GM21576 (cell line): Measurements from ENCODE around the gene ATG12.
"Not testable (repeated sequence)": the region's sequence is repeated elsewhere in the genome, so short reads cannot be mapped to it uniquely, and the experiment has no call there.

Experiments
- ATAC-seq: cut with Tn5 transposase; IDR thresholded peaks from one replicate; pipeline ENCODE4 v1.9.1; 2021; ENCODE audit warnings: mild to moderate bottlenecking, moderate library complexity; ENCODE audit not compliant: unreplicated experiment

ATG12 gene

DNA sequence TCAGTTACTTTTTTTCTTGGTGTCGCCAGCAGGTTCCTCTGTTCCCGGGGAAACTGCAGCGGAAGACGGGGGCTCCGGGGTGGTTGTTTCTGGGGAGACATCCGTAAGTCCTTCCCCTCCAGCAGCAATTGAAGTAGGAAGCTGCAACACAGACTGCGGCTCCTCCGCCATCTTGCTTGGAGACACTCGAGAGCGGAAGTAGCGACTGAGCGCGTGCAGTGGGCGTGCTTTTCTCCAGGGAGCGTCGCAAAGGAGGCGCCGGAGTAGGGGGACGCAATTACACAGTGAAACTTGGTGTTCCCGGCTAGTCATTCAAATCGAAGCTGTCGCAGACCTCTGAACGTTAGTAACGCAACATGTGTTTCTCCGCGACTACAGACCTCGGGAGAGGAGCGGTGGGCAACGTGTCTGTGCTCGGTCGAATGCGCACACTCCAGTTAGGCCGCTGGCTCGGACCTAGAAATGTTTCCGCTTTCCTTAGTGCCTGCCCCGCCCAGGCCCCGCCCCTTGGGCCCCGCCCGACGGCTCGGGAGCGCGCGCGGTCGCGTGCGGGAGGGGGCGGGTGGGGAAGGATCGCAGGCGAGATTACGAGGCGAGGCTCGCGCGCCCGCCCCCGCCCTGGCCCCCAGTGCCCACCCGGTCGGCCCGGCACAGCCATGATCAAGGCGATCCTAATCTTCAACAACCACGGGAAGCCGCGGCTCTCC, at the start of gene ATG12, which contains the start of gene AP3S1:
Gene ATG12 (minus strand): TSS at position 184 of the 707 bp plus-strand sequence. CDS start 13 bp downstream, at position 171.
Gene AP3S1 (plus strand): TSS at position 554 of the 707 bp plus-strand sequence. CDS start 103 bp downstream, at position 657.
- peak; percentile 81 for ATAC-seq

DNA sequence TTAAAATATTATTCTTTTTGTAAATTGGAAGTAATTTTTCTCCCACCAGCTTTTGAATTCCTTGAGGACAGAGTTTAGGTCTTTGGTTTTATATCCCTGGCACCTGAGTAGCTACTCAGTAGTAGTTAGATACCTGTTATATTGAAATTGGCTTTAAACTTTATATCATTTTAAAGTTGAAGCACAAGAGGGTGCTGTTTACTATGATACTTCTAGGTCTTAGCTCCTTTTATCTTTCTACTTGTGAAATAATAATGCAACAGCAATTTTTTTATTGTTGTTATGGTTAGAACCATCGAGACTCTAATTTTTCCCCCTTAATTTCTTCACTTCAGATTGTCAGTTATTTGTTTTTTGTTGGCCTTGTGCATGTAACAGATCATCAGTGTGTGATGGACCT, 46.7 kb upstream of the ATG12 start:
- no peak for ATAC-seq

DNA sequence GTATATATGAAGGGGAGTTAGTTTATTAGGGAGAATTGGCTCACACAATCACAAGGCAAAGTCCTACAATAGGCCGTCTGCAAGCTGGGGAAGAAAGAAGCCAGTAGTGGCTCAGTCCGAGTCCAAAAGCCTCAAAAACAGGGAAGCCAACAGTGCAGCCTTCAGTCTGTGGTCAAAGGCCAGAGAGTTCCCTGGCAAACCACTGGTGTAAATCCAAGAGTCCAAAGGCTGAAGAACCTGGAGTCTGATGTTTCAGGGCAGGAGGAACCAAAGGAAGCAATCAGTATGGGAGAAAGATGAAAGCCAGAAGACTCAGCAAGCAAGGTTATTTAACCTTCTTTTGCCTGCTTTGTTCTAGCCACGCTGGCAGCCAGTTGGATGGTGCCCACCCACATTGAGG, 43.8 kb upstream of the ATG12 start:
- not testable (repeated sequence) for ATAC-seq

DNA sequence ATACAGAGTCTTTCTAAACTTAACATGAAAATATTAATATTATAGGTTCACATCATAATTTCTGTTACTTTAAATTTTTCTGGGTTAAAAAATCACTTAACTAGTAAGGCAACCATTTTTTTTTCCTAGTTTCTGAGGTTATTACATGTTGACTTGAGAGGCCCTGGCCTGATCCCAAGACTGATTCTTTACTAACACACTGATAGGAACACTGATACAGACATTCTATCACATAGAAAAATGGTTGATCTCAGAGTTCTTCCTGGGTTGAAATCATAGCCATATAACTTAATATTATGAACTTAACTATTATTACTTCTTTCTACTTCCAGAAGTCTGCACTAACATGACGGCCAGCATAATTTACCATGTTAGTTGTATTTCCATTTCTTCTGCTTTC, 43.3 kb upstream of the ATG12 start:
- no peak for ATAC-seq

DNA sequence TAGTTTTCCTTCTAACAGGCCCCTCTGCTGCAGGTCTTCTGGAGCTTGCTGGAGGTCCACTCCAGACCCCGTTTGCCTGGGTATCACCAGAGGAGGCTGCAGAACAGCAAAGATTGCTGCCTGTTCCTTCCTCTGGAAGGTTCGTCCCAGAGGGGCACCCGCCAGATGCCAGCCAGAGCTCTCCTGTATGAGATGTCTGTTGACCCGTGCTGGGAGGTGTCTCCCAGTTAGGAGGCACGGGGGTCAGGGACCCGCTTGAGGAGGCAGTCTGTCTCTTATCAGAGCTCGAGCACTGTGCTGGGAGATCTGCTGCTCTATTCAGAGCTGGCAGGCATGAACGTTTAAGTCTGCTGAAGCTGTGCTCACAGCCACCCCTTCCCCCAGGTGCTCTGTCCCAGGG, 41.1 kb upstream of the ATG12 start:
- ATAC-seq: not testable (repeated sequence)

DNA sequence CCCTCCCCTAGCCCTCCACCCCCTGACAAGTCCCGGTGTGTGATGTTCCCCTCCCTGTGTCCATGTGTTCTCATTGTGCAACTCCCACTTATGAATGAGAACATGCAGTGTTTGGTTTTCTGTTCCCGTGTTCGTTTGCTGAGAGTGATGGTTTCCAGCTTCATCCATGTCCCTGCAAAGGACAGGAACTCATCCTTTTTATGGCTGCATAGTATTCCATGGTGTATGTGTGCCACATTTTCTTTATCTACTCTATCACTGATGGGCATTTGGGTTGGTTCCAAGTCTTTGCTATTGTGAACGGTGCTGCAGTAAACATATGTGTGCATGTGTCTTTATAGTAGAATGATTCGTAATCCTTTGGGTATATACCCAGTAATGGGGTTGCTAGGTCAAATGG, 36.0 kb upstream of the ATG12 start:
- ATAC-seq: not testable (repeated sequence)

DNA sequence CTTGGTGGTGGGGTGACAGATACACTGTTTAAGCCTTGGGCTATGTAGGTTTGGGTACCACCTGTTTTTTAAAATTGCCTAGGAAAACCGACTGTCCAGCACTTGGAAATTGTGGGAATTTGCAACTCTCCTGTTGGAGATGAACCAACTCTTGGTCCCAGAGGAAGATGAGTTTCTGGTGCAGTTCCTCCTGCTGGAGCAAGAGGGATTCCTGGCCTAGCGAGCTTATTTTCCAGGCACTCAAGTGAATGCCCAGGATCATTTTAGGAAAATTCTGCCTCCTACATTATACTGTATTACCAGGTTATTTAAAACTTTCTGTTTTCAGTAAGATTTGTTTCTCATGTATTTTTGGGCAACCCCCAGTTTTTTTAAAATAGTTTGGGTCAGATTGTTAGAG, 34.1 kb upstream of the ATG12 start:
- no peak for ATAC-seq

DNA sequence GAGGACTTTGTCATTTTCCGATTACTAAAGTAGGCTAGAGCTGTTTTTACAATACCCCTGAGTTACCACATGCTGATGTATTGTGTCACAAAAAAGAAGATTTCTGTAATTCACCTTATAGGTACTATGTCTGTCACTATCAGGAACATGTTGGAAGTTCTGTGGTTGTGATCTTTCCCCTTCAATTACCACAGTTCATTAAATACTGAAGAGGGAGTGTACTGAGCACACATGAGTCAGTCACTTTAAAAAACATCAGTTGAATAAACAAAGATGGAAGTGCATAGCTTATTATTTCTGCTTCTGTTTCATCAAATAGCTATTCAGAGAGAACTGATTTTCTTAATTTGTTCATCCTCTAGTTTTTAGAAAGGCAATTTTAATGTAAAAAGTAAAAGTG, 32.0 kb upstream of the ATG12 start:
- no peak for ATAC-seq

DNA sequence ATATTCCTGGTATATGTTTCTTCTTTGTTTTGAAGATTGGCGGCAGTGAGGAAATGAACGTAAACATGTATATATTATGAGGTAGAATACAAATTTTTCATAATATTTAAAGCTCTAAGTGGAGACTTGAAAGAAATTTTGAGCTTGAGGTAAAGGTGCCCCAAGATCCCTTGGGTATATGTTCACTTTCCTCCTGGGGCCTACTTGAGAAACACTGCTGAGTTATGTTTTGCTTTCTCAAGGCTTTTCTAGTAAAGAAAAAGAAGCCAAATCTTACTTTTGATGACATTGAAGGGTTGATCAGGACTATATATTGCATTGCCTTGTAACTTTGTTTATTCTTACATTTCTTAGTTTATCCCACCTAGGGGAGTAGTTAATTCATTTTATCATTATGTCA, 31.1 kb upstream of the ATG12 start:
- ATAC-seq: no peak

DNA sequence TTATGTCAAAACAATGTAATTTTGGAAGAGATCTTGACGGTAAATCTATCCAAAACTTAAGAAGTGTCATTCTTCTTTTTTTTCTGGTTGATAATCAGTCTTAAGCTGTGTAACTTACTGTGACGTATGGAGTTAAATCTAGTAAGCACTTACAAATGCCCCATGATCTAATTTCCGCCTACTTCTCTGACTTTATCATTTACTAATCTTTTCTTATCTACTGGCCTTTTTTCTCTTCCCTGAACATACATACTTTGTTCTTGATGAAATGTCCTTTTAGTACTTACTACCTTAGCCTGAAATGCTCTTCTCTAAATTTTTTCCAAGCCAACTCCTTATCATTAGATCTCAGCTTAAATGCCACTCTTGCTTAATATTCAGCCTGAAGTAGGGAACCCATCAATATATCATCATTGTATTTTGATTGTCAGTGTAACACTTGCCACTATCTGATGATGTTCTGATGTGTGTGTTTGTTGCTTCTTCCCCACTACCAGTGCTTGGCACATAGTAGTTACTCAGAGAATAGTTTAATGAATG, 28.0 kb upstream of the ATG12 start:
- ATAC-seq: no peak

DNA sequence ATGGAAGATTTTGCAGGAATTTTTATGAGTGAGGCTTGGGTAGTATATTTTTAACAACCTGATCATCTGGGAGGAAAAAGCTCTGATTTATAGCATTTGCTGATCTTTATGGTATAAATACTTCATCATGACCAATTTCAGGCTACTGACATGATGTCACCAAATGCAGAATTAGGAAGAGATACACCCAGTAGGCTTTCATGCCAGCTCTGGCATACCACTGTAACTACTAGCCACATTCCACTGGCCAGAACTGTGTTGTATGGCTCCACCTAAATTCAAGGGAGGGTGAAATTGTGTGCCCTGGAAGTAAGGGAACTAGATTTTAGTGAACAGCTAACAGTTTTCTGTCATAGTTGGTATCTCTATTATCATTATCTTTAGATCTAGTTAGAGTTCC, 18.0 kb upstream of the ATG12 start:
- no peak for ATAC-seq

DNA sequence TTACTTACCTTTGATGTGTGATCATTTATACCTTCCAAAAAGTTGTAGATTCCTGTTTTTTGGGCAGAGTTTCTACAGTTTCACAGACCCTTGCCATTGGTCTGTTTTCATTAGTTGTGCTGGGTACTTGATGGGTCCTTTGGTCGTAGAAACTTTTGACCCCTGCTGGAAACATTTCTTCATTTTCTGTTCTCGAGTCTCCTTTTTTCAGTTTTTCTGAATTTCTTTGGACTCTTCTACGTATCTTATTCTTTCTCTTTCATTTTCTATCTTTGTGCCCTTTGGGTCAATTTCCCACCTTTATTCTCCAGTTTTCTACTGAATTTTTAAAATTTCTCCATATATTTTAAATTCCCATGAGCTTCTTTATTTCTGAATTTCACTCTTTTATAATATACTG, 17.0 kb upstream of the ATG12 start:
- no peak for ATAC-seq

DNA sequence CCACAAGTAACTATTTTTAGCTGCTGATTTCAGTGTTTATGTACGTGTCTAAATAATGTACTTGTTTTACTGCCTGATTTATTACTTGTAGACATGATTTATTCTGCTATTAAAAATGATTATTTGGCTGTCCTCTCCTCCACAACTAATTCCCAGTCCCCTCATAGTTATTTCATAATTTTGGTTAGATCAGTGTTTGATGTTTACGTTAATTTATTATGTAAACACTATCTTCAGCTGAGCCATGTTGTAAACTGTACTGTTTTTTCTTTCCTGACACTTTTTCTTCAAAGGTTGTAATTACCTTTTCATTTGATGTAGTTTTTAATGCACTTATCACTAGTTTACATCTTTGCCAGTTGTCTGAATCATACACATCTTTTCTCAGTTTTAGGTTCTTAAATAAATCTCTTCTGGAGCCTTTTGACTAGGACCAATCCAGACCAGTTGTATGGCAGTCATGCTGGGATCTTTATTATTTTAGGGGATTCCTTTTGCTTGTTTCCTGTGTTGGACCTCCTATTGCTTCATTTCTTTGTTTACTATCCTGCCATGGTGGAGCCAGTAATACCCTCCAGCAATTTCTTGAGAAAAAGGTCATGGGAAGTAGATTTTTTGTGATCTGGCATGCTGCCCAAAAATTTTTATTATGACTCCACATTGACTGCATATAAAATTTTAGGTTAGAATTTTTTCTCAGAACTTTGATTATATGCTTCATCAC, 16.4 kb upstream of the ATG12 start:
- ATAC-seq: no peak

DNA sequence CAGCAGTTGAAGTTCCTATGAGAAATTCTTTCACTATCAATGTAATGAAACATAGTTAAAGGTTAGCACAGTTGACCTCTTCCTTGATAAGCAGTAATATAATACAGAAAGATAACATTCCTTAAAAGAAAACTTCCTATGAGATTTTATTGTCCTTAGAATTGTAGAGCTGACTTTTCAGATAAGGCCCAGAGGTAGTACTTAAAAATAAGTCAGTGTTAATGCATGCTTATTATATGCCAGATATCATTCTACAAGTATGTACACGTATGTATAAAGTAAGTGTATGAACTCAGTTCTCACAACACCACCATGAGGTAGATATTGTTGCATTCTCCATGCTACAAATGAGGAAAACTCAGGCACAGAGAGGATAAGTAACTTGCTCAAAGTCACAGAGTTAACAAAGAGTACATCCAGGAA, 15.7 kb upstream of the ATG12 start:
- ATAC-seq: no peak

DNA sequence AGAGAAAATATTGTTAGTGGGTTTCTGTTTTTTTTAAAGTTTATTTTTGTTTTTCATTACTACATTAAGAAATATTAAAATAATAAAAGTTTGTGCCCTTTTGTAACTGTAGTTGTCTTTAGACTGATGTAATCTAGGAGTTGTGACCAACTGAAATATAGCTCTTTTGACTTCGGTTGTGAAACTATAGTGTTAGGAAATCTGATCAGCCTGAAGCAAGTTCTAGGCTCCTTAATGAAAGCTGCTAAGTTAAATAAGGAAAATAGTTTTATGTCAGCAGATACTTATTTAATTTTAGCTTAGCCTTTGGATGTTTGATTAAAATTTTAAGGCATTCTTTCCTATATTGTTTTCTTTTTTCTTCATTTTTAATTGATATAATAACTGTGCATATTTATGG, 14.6 kb upstream of the ATG12 start:
- no peak for ATAC-seq

DNA sequence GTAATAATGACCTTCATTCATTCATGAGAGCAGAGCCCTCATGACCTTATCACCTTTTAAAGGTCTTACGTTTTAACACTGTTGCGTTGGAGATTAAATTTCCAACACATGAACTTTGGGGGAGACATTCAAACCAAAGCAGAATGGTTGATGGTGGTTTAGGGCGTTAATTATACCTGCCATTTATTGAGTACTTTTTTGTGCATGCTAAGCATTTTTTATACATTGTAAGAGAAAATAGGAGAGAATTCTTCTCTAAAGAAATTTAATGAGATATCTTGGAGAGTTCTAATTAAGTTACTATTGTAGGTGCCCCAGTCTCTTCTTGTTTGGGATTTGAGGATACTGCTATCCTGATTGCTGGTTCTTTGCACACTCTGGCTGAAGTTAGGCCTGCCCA, 12.8 kb upstream of the ATG12 start:
- no peak for ATAC-seq

DNA sequence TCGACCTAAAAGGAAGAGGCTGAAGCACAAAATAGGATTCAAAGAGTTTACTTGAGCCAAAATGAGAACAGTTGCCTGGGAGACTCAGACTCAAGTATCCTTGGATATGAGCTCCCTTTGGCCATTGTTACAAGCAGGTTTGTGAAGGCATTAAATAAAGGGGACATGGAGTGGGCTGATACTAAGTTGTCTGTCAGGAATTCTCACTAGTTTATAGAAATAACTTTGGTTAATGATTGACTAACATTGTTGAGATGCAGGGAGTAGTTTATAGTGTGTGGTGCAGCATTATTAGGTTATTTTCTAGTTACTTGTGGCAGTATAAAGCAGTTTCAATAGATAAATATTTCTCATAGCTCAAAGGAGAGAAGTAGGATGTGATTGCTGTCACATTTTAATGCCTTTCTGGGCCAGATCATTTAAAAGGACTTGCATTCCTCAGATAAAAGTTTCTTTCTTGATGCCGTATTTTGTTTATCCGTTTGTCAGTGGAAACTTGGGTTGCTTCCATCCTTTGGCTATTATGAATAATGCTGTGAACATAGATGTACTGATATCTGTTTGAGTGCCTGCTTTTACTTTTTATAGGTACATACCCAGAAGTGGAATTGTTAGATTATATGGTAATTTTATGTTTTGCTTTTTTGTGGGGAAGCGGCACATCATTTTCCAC, 9.5 kb upstream of the ATG12 start:
- ATAC-seq: no peak

DNA sequence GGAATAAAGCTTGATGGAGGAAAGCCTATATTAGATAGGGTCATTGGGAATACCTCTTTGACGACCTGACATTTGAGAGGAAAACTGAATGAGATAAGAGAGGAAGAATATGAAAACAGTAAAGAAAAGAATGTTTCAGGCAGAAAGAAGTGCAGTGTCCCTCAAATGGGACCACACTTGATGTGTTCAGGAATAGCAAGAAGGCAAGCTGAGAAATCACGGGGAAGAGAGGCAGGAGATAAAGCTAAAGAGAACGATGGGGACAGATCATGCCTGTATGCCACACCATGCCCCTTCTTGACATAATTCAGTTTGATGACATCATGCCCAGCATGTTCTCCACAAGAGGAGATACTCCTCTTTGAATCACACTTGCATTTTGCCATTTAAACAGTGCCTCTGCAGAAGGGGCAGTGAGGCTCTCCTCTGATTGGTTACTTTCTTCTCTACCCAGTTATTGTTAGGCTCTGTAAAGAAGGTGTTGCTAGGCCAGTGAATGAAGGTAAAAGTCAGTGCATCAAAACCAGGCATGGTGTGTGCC, 8.0 kb upstream of the ATG12 start:
- no peak for ATAC-seq

DNA sequence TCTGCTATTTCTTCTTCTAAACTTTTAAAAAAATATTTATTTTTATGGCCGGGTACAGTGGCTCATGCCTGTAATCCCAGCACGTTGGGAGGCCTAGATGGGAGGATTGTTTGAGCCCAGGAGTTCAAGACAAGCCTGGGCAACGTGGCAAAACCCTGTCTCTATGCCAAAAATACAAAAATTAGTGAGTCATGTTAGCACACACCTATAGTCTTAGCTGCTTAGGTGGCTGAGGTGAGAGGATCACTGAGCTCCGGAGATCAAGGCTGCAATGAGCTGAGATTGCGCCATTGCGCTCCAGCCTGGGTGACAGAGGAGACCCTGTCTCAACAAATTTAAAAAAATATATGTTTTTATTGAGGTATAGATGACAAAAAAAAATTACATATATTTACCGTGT, 5.9 kb upstream of the ATG12 start:
- no peak for ATAC-seq

DNA sequence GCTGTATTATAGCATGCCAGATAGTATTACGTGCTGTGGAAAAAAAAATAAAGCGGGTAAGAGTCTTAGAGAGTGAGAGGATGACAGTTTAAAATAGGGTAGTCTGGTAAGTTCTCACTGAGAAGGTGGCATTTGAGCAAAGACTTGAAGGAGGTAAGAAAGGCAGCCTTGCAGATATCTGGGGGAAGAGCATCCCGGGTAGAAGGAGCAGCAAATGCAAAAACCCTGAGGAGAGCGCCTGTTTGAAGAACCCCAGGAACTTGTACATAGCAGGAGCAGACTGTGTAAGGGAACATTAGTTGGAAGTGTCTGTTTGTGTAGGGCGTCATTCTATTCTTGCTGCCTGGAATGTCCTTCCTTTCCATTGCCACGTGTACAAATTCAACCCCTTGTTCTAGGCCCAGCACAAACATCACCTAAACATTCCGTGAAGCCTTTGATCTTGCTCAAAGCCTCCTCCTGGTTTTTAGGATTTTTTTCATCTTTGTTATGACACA, 3.0 kb upstream of the ATG12 start:
- ATAC-seq: no peak

DNA sequence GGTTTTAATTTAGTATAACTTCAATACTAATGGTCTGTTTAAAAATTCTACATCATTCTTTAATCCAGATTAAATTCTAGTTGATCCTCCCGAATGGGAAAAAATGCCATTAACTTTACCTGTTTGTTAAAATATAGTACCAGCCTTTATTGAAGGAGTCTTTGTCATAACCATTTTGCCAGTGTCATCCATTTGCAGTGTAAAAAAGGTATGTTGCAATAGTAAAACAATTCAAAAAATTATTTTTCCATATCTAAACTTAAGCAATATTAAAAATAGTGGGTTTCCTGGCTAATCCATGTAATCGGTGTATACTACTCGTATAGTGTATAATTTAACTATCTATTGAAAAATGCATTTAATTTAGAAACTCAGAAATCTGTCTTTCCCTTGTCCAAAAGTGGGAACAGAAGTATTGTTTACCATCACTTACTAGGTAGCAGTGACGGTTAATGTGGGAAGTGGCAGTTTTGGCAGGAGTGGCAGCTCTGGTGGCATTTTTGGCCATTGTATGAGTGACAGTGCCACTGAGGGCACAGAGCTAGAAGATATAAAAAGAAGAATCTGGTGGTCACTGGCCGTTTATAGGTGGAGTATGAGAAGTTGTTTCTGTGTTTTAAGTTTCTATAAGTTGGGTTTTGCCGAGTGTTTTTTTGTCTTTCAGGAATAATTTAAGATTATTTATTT, 2.2 kb upstream of the ATG12 start:
- no peak for ATAC-seq
